Retina (tissue), 1 donor: Measurements from ENCODE around the gene MUSTN1.

Experiments
- DNase-seq: peaks from one replicate; pipeline ENCODE4 v3.0.0-alpha.2; 2016

MUSTN1 gene

GRCh38 chr3:52798978-52799476 lies 35.8 kb downstream of the MUSTN1 start:
- no peak for DNase-seq

GRCh38 chr3:52798376-52798977 lies 36.3 kb downstream of the MUSTN1 start:
- DNase-seq, result no peak

GRCh38 chr3:52796411-52796810 lies 38.4 kb downstream of the MUSTN1 start:
- no peak for DNase-seq

- no peak for DNase-seq
These were observed 39.4 kb downstream of the MUSTN1 start for GRCh38 chr3:52795298-52795900.

GRCh38 chr3:52794612-52795099 lies 40.2 kb downstream of the MUSTN1 start, which contains the start of gene ITIH3:
Gene ITIH3, plus strand, starts transcription at chr3:52794796. Its CDS starts 8 bp downstream, at chr3:52794804.
- peak; percentile 30 for DNase-seq

GRCh38 chr3:52793702-52794611 lies 40.9 kb downstream of the MUSTN1 start:
- DNase-seq, result peak; percentile 49

- no peak for DNase-seq
These were observed 41.7 kb downstream of the MUSTN1 start for GRCh38 chr3:52792961-52793695.

GRCh38 chr3:52792413-52792812 lies 42.4 kb downstream of the MUSTN1 start:
- DNase-seq, result no peak

- no peak for DNase-seq
These were observed 42.9 kb downstream of the MUSTN1 start for GRCh38 chr3:52791928-52792327.

- DNase-seq, result peak; percentile 77
These were observed 43.5 kb downstream of the MUSTN1 start for GRCh38 chr3:52791366-52791765.

- DNase-seq, result no peak
These were observed 44.1 kb downstream of the MUSTN1 start for GRCh38 chr3:52790741-52791140.

GRCh38 chr3:52790337-52790736 lies 44.5 kb downstream of the MUSTN1 start:
- DNase-seq, result no peak

- no peak for DNase-seq
These were observed 45.1 kb downstream of the MUSTN1 start for GRCh38 chr3:52789746-52790040.

GRCh38 chr3:52788890-52789745 lies 45.7 kb downstream of the MUSTN1 start:
- DNase-seq, result no peak

- DNase-seq, result peak; percentile 48
These were observed 46.9 kb downstream of the MUSTN1 start for GRCh38 chr3:52787672-52788625.

- no peak for DNase-seq
These were observed 47.6 kb downstream of the MUSTN1 start for GRCh38 chr3:52787246-52787645.

- DNase-seq, result no peak
These were observed 48.2 kb downstream of the MUSTN1 start for GRCh38 chr3:52786330-52787215.

- no peak for DNase-seq
These were observed 49.8 kb downstream of the MUSTN1 start for GRCh38 chr3:52784931-52785590.

GRCh38 chr3:52784021-52784621 lies 50.7 kb downstream of the MUSTN1 start:
- no peak for DNase-seq
